EL (cell line): Measurements from ENCODE around the gene PPM1L.
A peak's percentile ranks its signal among the peaks of the same experiment; 100 is the strongest.

Source experiments
- DNase-seq: peaks from one replicate; pipeline ENCODE4 v3.0.0-alpha.2; 2016

Gene PPM1L

GRCh38 chr3:160857476-160858119, 101.6 kb downstream of the PPM1L start:
- no peak for DNase-seq

- DNase-seq: no peak
These were observed 104.3 kb downstream of the PPM1L start for GRCh38 chr3:160860346-160860745.

GRCh38 chr3:160869825-160870224, 113.8 kb downstream of the PPM1L start:
- peak; percentile 8 for DNase-seq

- DNase-seq: no peak
These were observed 114.3 kb downstream of the PPM1L start for GRCh38 chr3:160870327-160870726.

GRCh38 chr3:160874736-160875135, 118.7 kb downstream of the PPM1L start:
- no peak for DNase-seq

- DNase-seq: no peak
These were observed 120.6 kb downstream of the PPM1L start for GRCh38 chr3:160876643-160877042.

GRCh38 chr3:160879859-160880258, 123.8 kb downstream of the PPM1L start:
- no peak for DNase-seq

- DNase-seq: no peak
These were observed 127.3 kb downstream of the PPM1L start for GRCh38 chr3:160883373-160883772.

GRCh38 chr3:160885791-160886286, 129.8 kb downstream of the PPM1L start:
- peak; percentile 35 for DNase-seq

GRCh38 chr3:160886421-160886820, 130.4 kb downstream of the PPM1L start:
- DNase-seq: no peak

GRCh38 chr3:160893207-160893606, 137.2 kb downstream of the PPM1L start:
- DNase-seq: no peak

GRCh38 chr3:160904691-160905090, 148.7 kb downstream of the PPM1L start:
- no peak for DNase-seq

GRCh38 chr3:160906646-160907045, 150.6 kb downstream of the PPM1L start:
- no peak for DNase-seq

- DNase-seq: no peak
These were observed 153.9 kb downstream of the PPM1L start for GRCh38 chr3:160909917-160910316.

GRCh38 chr3:160911411-160911810, 155.4 kb downstream of the PPM1L start:
- no peak for DNase-seq

GRCh38 chr3:160916472-160916871, 160.4 kb downstream of the PPM1L start:
- no peak for DNase-seq

- no peak for DNase-seq
These were observed 163.9 kb downstream of the PPM1L start for GRCh38 chr3:160919942-160920341.

GRCh38 chr3:160921020-160921635, 165.1 kb downstream of the PPM1L start:
- DNase-seq: peak; percentile 41

GRCh38 chr3:160924776-160925175, 168.7 kb downstream of the PPM1L start:
- no peak for DNase-seq

GRCh38 chr3:160927620-160928019, 171.6 kb downstream of the PPM1L start:
- no peak for DNase-seq

- DNase-seq: no peak
These were observed 172.2 kb downstream of the PPM1L start for GRCh38 chr3:160928183-160928726.

GRCh38 chr3:160929595-160929994, 173.6 kb downstream of the PPM1L start:
- peak; percentile 23 for DNase-seq

- peak; percentile 24 for DNase-seq
These were observed 175.4 kb downstream of the PPM1L start for GRCh38 chr3:160931474-160931873.

GRCh38 chr3:160935413-160936095, 179.5 kb downstream of the PPM1L start:
- DNase-seq: no peak
